ENCODE data around the gene TXN2.

Gene TXN2

DNA sequence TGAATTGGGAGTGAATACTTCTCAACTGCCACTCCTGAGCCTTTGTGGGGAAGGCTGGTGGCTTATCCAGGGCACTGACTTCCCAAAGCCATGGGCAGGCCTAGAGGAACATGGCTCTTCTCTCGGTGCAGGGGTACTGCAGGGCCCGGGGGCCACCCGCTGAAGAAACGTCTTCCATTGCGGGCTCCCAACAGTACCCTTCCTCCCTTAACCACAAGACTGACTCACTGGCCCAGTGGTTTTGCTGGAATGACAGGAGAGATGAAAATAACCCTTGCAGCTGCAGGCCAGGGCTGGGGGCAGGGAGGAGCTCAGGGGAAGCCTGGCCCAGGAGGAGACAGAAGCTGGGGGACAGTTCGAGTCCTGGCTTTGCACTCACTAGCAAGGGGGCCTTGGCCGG is 13.5 kb downstream of the TXN2 start:
- Mint-ChIP-seq H3K4me3 (no peak overlapping the region), H3K4me1 (peaks cover 6% of the 10 kb centered on the region), H3K27ac (no peak overlapping the region), H3K36me3 (ENCODE audit: low read depth) (no peaks in the 10 kb centered on the region), H3K27me3 (ENCODE audit: low read depth) (no peaks in the 10 kb centered on the region), H3K9me3 (no peaks in the 10 kb centered on the region)
- TF ChIP-seq, protein P1, sequence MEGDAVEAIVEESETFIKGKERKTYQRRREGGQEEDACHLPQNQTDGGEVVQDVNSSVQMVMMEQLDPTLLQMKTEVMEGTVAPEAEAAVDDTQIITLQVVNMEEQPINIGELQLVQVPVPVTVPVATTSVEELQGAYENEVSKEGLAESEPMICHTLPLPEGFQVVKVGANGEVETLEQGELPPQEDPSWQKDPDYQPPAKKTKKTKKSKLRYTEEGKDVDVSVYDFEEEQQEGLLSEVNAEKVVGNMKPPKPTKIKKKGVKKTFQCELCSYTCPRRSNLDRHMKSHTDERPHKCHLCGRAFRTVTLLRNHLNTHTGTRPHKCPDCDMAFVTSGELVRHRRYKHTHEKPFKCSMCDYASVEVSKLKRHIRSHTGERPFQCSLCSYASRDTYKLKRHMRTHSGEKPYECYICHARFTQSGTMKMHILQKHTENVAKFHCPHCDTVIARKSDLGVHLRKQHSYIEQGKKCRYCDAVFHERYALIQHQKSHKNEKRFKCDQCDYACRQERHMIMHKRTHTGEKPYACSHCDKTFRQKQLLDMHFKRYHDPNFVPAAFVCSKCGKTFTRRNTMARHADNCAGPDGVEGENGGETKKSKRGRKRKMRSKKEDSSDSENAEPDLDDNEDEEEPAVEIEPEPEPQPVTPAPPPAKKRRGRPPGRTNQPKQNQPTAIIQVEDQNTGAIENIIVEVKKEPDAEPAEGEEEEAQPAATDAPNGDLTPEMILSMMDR (IDR thresholded peaks at IDR 0.05; ENCODE audit: unreplicated experiment in 3 of 3): no peak

DNA sequence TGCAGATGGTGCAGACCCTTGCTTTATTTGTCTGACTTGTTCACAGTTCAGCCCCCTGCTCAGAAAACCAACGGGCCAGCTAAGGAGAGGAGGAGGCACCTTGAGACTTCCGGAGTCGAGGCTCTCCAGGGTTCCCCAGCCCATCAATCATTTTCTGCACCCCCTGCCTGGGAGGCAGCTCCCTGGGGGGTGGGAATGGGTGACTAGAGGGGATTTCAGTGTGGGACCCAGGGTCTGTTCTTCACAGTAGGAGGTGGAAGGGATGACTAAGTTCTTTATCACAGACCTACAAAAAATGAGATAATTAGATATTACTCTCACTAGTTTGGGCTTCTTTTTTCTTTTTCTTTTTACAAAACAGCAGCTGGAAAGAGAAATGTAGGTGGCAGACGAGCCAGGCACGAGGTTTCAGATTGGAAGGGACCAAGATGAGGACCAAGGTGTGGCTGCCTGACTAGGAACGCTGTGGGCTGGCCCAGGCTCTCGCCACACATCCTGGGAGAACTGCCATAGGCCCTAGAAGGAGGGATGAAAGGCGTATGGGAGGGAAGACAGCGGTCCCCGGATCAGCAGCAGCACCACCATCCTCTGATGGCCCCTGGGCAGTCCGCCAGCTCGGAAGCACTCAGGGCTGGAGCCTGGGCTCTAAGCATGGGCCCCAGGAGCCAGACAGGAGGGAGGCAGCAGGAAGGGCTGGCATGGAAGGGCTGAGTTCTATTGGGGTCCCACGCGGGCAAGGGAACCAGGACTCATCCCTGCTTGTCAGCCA is 14.2 kb downstream of the TXN2 start:
- TF ChIP-seq, protein P1 (IDR thresholded peaks at IDR 0.05; ENCODE audit: unreplicated experiment in 3 of 3): no peak
- Mint-ChIP-seq H3K4me3 (no peak overlapping the region), H3K36me3 (ENCODE audit: low read depth) (no peaks in the 10 kb centered on the region), H3K9me3 (no peaks in the 10 kb centered on the region), H3K4me1 (peaks cover 9% of the 10 kb centered on the region), H3K27ac (peak overlapping the region; percentile 31 to 74 (median 69)), H3K27me3 (ENCODE audit: low read depth) (no peaks in the 10 kb centered on the region)

DNA sequence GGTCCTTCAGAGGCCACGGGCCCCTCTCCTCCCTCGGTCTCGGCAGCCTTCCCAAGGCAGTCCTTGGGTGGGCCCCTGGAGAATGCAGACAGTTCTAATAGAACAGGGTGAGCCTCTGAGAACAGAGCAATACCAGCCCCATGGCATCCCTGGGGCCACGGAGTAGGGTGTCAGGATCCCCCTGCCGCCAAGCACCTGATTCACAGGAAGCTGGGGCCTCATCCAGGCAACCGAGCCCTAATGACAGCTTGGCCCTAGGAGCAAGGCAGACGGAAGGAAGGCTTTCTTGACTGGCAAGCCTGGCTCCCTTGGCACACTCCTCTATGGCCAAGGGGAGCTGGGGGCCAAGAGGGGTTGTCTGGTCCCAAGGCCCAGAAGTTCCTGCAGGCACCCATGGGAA is 15.2 kb downstream of the TXN2 start:
- TF ChIP-seq, protein P1 (IDR thresholded peaks at IDR 0.05; ENCODE audit: unreplicated experiment in 3 of 3): no peak

DNA sequence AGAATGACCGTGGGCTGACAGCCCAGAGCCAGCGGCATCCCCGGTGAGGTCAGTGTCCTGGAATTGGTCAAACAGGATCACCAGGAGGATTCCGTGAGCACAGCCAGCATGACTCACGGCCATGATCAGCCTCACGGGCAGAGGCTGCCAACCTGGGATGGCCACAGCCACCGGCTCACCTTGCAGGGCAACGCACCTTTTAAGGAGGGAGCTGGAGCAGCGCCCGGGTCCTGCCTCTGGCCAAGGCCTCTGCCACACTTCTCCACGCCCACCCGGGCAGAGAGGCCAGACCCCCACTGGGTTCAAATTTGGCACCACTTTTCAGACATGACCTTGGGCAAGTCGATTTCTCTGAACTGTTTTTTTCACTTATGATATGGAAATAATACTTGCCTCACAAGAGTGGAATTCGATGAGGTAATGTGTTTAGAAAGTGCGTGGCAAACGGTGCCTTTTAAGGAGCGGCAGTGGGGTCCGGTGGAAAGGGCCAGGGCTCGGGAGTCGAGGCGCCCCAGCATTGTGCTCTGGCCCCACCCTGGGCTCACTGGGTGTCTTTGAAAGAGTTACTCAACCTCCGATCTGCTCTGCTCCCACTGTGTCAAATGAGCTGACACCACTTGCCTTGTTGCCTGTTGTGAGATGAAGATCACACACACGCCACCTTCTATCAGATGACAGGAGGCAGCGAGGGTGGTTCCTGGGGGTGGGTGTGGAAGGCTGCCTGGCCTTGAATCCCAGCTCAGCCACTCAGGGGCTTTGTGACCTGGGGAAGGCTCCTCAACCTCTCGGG is 16.0 kb downstream of the TXN2 start:
- peak overlapping the region in 2 of 3 experiments; percentile 54 to 66 for H3K27ac Mint-ChIP-seq
- peaks cover 12% of the 10 kb centered on the region for H3K4me1 Mint-ChIP-seq
- TF ChIP-seq, protein P1 (IDR thresholded peaks at IDR 0.05; ENCODE audit: unreplicated experiment in 3 of 3): no peak
- H3K9me3 Mint-ChIP-seq: no peaks in the 10 kb centered on the region
- no peaks in the 10 kb centered on the region for H3K36me3 Mint-ChIP-seq (ENCODE audit: low read depth)
- H3K4me3 Mint-ChIP-seq: no peak overlapping the region
- no peaks in the 10 kb centered on the region for H3K27me3 Mint-ChIP-seq (ENCODE audit: low read depth)

More for the DNA sequence above, 15.2 kb downstream of the TXN2 start:
- H3K36me3 Mint-ChIP-seq (ENCODE audit: low read depth): no peaks in the 10 kb centered on the region
- no peaks in the 10 kb centered on the region for H3K9me3 Mint-ChIP-seq
- H3K4me1 Mint-ChIP-seq: peaks cover 13% of the 10 kb centered on the region
- H3K4me3 Mint-ChIP-seq: no peak overlapping the region
- no peaks in the 10 kb centered on the region for H3K27me3 Mint-ChIP-seq (ENCODE audit: low read depth)
- H3K27ac Mint-ChIP-seq: no peak overlapping the region

DNA sequence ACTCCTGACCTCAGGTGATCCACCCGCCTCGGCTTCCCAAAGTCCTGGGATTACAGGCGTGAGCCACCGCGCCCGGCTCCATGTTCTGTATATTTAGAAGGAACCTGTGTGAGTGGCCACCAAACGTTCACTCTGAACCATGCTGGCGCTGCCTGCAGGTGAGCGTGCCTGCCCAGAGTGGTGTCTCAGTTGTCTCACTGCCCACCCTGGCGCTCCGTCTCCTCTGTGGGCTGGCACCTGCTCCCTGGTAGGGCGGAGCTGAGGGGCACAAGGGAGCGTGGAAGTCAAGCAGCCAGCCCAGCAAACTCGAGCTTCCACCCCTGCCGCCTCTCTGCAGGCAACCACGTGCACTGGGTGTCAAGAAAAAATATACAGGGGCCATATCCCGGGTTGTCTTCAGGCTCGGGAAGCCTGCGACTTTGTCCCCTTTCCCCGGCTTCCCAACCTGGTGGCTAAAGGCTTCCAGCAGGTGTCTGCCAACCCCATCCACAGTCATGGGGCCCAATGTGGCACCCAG is 16.7 kb downstream of the TXN2 start:
- H3K9me3 Mint-ChIP-seq: no peaks in the 10 kb centered on the region
- H3K4me1 Mint-ChIP-seq: peaks cover 6% of the 10 kb centered on the region
- H3K36me3 Mint-ChIP-seq (ENCODE audit: low read depth): no peaks in the 10 kb centered on the region
- TF ChIP-seq, protein P1 (IDR thresholded peaks at IDR 0.05; ENCODE audit: unreplicated experiment in 3 of 3): no peak
- no peak overlapping the region for H3K27ac Mint-ChIP-seq
- H3K27me3 Mint-ChIP-seq (ENCODE audit: low read depth): no peaks in the 10 kb centered on the region
- H3K4me3 Mint-ChIP-seq: no peak overlapping the region

All from nephron (organoid).